AML-193 (cell line): Measurements from ENCODE around the gene SLC18A3.

Experiments used
- DNase-seq, 2 experiments: peaks; one replicate each; lab custom pipeline; 2025; lab: John Stamatoyannopoulos, UW

SLC18A3 gene

GRCh38 chr10:49651917-49652316, 41.8 kb downstream of the SLC18A3 start:
- DNase-seq: no peak

DNA sequence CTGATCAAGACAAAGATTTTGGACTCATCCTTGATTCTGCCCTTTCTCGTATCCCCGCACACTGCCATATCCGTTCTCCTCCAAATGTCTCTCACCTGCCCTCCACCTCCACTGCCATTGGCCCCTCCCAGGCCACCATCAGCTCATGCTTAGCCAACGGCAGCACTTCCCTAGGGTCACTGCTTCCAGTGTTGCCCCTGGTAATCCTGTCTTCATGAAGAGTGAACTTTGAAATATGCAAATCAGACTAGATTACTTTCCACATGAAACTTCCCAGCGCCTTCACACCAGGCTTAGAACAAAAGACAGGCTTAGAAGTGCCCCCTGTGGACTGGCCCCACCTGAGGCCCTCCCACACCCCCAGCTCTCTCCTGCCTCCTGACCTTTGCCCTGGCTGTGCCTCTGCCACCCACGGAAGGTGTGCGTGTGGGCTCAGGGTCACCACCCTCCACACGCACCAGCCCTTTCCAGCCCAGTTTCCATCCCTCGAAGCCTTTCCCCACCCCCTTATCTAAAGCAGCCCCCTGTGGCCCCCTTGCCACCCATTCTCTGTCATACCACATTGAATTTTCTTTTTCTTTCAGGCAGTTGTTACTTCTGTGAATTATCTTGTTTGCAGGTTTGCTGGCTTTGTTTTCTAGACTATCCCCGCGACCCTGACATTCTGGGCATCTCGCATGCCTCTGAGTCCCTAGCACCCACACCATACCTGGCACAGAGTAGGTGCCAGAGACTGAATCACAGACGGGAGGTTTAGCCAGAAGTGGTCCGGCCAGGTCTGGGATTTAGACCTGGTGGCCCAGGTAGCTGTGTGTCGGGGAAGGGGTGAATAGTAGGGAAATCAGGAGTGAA, 42.5 kb downstream of the SLC18A3 start:
- DNase-seq: no peak

- DNase-seq: no peak
These were observed 43.3 kb downstream of the SLC18A3 start for GRCh38 chr10:49653273-49653929.

- DNase-seq: no peak
These were observed 44.1 kb downstream of the SLC18A3 start for GRCh38 chr10:49654036-49654693.

DNA sequence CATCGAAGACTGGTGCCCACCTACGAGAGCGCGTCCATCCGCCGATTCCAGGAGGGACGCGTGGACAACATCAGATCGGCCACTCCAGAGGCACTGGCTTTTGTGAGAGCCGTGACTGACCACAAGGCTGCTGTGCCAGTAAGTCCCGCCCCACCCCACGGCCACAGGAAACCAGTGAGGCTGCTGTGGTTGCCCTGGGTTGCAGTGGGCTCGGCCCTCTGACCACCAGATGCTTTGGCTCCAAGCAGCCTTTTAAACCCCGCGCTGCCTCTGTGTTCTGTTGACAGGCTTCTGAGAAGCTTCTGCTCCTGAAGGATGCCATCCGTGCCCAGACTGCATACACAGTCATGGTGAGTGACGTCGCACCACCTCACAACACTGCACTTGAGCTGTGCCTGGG, 45.0 kb downstream of the SLC18A3 start:
- DNase-seq: peak in 1 of 2 experiments; percentile 0

DNA sequence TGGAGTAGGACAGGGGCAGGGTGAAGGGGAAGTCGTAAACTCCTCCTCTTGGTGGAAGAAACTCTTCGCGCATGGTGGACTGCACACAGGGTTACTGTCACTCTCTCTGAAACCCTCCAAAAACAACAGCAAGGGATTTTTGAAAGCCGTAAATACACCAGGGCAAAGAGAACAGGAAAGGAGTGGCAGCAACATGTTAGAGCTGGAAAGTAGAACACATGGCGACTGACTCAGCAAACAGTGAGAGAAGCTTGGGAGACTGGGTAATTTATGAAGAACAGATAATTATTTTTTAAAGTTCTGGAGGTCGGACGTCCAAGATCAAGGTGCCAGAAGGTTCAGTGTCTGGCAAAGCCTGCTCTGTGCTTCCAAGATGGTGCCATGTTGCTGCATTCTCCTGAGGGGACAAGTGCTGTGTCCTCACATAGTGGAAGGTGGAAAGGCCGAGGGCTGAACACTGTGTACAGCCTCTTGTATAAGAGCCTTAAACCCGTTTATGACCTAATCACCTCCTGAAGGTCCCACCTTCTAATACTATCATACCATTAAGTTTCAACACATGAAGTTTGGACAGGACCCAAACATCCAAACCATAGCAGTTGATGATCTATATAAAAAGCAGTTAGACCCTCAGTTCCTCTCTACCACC, 46.9 kb downstream of the SLC18A3 start:
- no peak for DNase-seq

- DNase-seq: no peak
These were observed 47.5 kb downstream of the SLC18A3 start for GRCh38 chr10:49657606-49658005.

DNA sequence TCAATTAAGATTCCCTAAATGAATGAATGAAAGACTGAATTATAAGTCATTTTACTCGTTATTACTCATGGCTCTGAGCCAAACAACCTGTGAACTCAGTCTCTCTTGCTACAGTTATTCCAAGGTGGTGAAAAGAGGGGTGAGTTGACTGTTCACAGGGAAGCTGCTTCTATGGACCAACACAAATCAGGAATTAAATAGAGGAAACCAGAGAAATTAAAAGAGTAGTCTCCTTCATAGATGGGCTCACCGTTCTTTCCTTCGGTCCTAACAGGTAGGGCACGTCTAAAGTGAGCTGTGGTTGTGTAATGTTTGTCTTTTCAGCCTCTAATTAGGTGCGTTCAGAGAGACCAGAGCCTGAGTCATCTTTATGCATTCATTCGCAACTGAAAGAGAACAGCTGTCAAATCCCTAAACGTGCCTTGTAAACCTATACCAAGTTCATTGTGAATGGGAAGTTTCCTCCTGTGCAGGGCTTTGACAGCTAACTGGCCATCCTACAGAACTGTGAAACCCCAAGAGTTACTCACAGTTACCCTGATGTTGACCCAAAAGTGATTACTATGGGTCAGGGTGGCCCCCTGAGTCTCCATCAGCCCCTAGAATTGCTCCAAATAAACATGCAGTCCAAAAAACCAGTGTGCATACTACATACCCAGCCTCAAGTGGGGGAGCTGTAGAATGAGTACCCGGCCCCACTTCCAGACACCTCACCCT, 51.2 kb downstream of the SLC18A3 start:
- no peak for DNase-seq
